Activated CD8-positive, alpha-beta T cell treated with anti-CD3 and anti-CD28 coated beads, Interleukin-2, amount 10 ng/mL, durations not matched to agents 7 days and 5 days (primary cell): ENCODE data around the gene PIGO. TPM values are rescaled to one million over a fixed set of nuclear protein-coding genes. Genes with fewer than 3 reads are reported as not detected.

ENCODE experiments used
- ATAC-seq: fragments of 150-1000 bp; cut with Tn5 transposase; one replicate; pipeline ENCODE4 v1.10.0; 2021; ENCODE audit warnings: moderate library complexity
- CTCF ChIA-PET: fragments of 350-600 bp; sonication (Branson Sonifier 250); formaldehyde crosslinking; loops from one replicate; lab custom pipeline; 2021; ENCODE audit warnings: antibody characterized with exemption; lab: Charles Lee
- POLR2A ChIA-PET: fragments of 350-600 bp; sonication (Branson Sonifier 250); formaldehyde crosslinking; loops from one replicate; lab custom pipeline; 2021; ENCODE audit warnings: antibody characterized with exemption; lab: Charles Lee
- DNase-seq: peaks from one replicate; pipeline ENCODE4 v3.0.0-alpha.2; 2020
- H3K27ac Mint-ChIP-seq: one replicate; pipeline ENCODE4 v1.8.0; 2021; ENCODE audit warnings: mild to moderate bottlenecking, mixed read lengths
- H3K27me3 Mint-ChIP-seq: one replicate; pipeline ENCODE4 v1.8.0; 2021; ENCODE audit warnings: low read depth, mixed read lengths
- H3K36me3 Mint-ChIP-seq: one replicate; pipeline ENCODE4 v1.8.0; 2021; ENCODE audit warnings: low read depth, mixed read lengths
- H3K4me1 Mint-ChIP-seq: one replicate; pipeline ENCODE4 v1.8.0; 2021; ENCODE audit warnings: low read depth, mixed read lengths
- H3K4me3 Mint-ChIP-seq: one replicate; pipeline ENCODE4 v1.8.0; 2021; ENCODE audit warnings: mild to moderate bottlenecking, mixed read lengths
- H3K9me3 Mint-ChIP-seq: one replicate; pipeline ENCODE4 v1.8.0; 2022; ENCODE audit warnings: mixed read lengths; ENCODE audit not compliant: insufficient read depth
- total RNA-seq, 2 experiments: library from RNA; stranded (reverse); gene quantifications; one replicate each; pipeline ENCODE4 v1.2.3, GENCODE V29; 2021

Gene PIGO
- total RNA-seq, 2 experiments from 2014 or later = 22.6 to 23.0 TPM

- ATAC-seq (no peak), DNase-seq (no peak)
- Mint-ChIP-seq H3K27me3 (no peaks in the 10 kb centered on the region), H3K9me3 (no peaks in the 10 kb centered on the region), H3K4me3 (peak overlapping the region; percentile 95), H3K4me1 (peaks cover 28% of the 10 kb centered on the region), H3K27ac (peak overlapping the region; percentile 99), H3K36me3 (peaks cover 41% of the 10 kb centered on the region)
- ChIA-PET CTCF (interaction anchor here (1.0 to 9.3 kb wide), 8 partner anchors 8 to 414 kb away, joined by 3 to 111 read pairs (median 9); partner anchors contain the start of genes PIGO, STOML2 and VCP), POLR2A (interaction anchor here (1.4 to 6.4 kb wide), 7 partner anchors 8 to 35 kb away, joined by 4 to 94 read pairs (median 14); partner anchors contain the start of genes PIGO, STOML2 and VCP)
Observed at GRCh38 chr9:35079041-35079425, 17.4 kb downstream of the PIGO start.

- Mint-ChIP-seq H3K27me3 (no peaks in the 10 kb centered on the region), H3K9me3 (no peaks in the 10 kb centered on the region), H3K4me1 (peaks cover 36% of the 10 kb centered on the region), H3K27ac (peak overlapping the region; percentile 99), H3K4me3 (peak overlapping the region; percentile 95), H3K36me3 (peaks cover 50% of the 10 kb centered on the region)
- CTCF ChIA-PET = interaction anchor here (1.0 to 9.3 kb wide), 2 partner anchors 16 to 39 kb away, joined by 3 to 111 read pairs; partner anchors contain the start of gene PIGO
- ATAC-seq (no peak), DNase-seq (no peak)
- POLR2A ChIA-PET = interaction anchor here (1.5 to 6.4 kb wide), 4 partner anchors 16 to 36 kb away, joined by 5 to 94 read pairs (median 17); partner anchors contain the start of genes PIGO and STOML2
Observed at GRCh38 chr9:35078066-35078465, 18.3 kb downstream of the PIGO start.

- CTCF ChIA-PET = interaction anchor here (9.3 kb wide), 1 partner anchor 18 kb away, joined by 111 read pairs; the partner anchor contains the start of gene PIGO
- H3K27me3 Mint-ChIP-seq = no peaks in the 10 kb centered on the region
- H3K4me1 Mint-ChIP-seq = peaks cover 42% of the 10 kb centered on the region
- POLR2A ChIA-PET = interaction anchor here (1.5 to 6.4 kb wide), 2 partner anchors 17 to 26 kb away, joined by 5 to 94 read pairs; partner anchors contain the start of genes PIGO and STOML2
- H3K4me3 Mint-ChIP-seq = no peak overlapping the region
- peaks cover 58% of the 10 kb centered on the region for H3K36me3 Mint-ChIP-seq
- DNase-seq = no peak
- ATAC-seq = no peak
- no peaks in the 10 kb centered on the region for H3K9me3 Mint-ChIP-seq
- H3K27ac Mint-ChIP-seq = no peak overlapping the region
Observed at GRCh38 chr9:35076848-35077247, 19.5 kb downstream of the PIGO start.

GRCh38 chr9:35075358-35075757, 21.0 kb downstream of the PIGO start:
- POLR2A ChIA-PET = no interaction called here
- no peak for ATAC-seq
- CTCF ChIA-PET = interaction anchor here (9.3 kb wide), 1 partner anchor 19 kb away, joined by 111 read pairs; the partner anchor contains the start of gene PIGO
- Mint-ChIP-seq H3K9me3 (no peaks in the 10 kb centered on the region), H3K27me3 (no peaks in the 10 kb centered on the region), H3K27ac (no peak overlapping the region), H3K36me3 (peaks cover 69% of the 10 kb centered on the region), H3K4me3 (no peak overlapping the region), H3K4me1 (peaks cover 51% of the 10 kb centered on the region)
- DNase-seq = no peak

- POLR2A ChIA-PET = no interaction called here
- Mint-ChIP-seq H3K36me3 (peaks cover 74% of the 10 kb centered on the region), H3K27me3 (no peaks in the 10 kb centered on the region), H3K4me3 (no peak overlapping the region), H3K27ac (no peak overlapping the region), H3K9me3 (no peaks in the 10 kb centered on the region), H3K4me1 (peaks cover 52% of the 10 kb centered on the region)
- CTCF ChIA-PET = interaction anchor here (9.3 kb wide), 1 partner anchor 20 kb away, joined by 111 read pairs; the partner anchor contains the start of gene PIGO
- no peak for ATAC-seq
- DNase-seq = no peak
Observed at GRCh38 chr9:35074791-35075190, 21.6 kb downstream of the PIGO start.

- DNase-seq (no peak), ATAC-seq (no peak)
- Mint-ChIP-seq H3K4me1 (peaks cover 56% of the 10 kb centered on the region), H3K27ac (no peak overlapping the region), H3K4me3 (no peak overlapping the region), H3K9me3 (no peaks in the 10 kb centered on the region), H3K36me3 (peaks cover 77% of the 10 kb centered on the region), H3K27me3 (no peaks in the 10 kb centered on the region)
- POLR2A ChIA-PET = no interaction called here
- CTCF ChIA-PET = no interaction called here
Observed at GRCh38 chr9:35074141-35074540, 22.2 kb downstream of the PIGO start.

GRCh38 chr9:35073279-35073612, 23.1 kb downstream of the PIGO start:
- DNase-seq (no peak), ATAC-seq (no peak)
- CTCF ChIA-PET = no interaction called here

GRCh38 chr9:35072461-35073278, 23.7 kb downstream of the PIGO start, which contains the start of gene VCP:
Gene VCP (minus strand): TSS chr9:35072625. CDS start chr9:35072353, 272 bp downstream.
- H3K27ac Mint-ChIP-seq = peak within 1 kb of the TSS; percentile 96
- peaks cover 57% of the 10 kb centered on the region for H3K4me1 Mint-ChIP-seq
- ATAC-seq = peak; percentile 94
- ChIA-PET CTCF (interaction anchor here (0.7 to 3.2 kb wide), 8 partner anchors 8 to 481 kb away, joined by 3 to 32 read pairs (median 12); partner anchors contain the start of genes FANCG, PIGO and STOML2), POLR2A (interaction anchor here (0.6 to 3.2 kb wide), 16 partner anchors 8 to 410 kb away, joined by 3 to 43 read pairs (median 6); partner anchors contain the start of genes FANCG, PIGO and STOML2)
- H3K27me3 Mint-ChIP-seq = no peaks in the 10 kb centered on the region
- no peaks in the 10 kb centered on the region for H3K9me3 Mint-ChIP-seq
- peak; percentile 98 for DNase-seq
- peak within 1 kb of the TSS; percentile 92 for H3K4me3 Mint-ChIP-seq
- H3K36me3 Mint-ChIP-seq = peaks cover 82% of the 10 kb centered on the region

More at GRCh38 chr9:35073279-35073612, 23.1 kb downstream of the PIGO start:
- POLR2A ChIA-PET = interaction anchor here (0.9 to 2.9 kb wide), 3 partner anchors 20 to 42 kb away, joined by 6 to 43 read pairs (median 10); partner anchors contain the start of gene PIGO
- no peaks in the 10 kb centered on the region for H3K27me3 Mint-ChIP-seq
- H3K4me1 Mint-ChIP-seq = peaks cover 58% of the 10 kb centered on the region
- peaks cover 79% of the 10 kb centered on the region for H3K36me3 Mint-ChIP-seq
- H3K27ac Mint-ChIP-seq = peak overlapping the region; percentile 96
- peak overlapping the region; percentile 92 for H3K4me3 Mint-ChIP-seq
- H3K9me3 Mint-ChIP-seq = no peaks in the 10 kb centered on the region

GRCh38 chr9:35071814-35072460, 24.5 kb downstream of the PIGO start:
- Mint-ChIP-seq H3K4me3 (peak overlapping the region; percentile 92), H3K4me1 (peaks cover 54% of the 10 kb centered on the region), H3K27ac (peak overlapping the region; percentile 96), H3K27me3 (no peaks in the 10 kb centered on the region), H3K36me3 (peaks cover 84% of the 10 kb centered on the region), H3K9me3 (no peaks in the 10 kb centered on the region)
- POLR2A ChIA-PET = interaction anchor here (0.5 to 3.2 kb wide), 19 partner anchors 9 to 762 kb away, joined by 3 to 43 read pairs (median 5); partner anchors contain the start of genes ATOSB, FANCG, PIGO and STOML2
- peak; percentile 76 for DNase-seq
- CTCF ChIA-PET = interaction anchor here (0.7 to 3.2 kb wide), 11 partner anchors 9 to 481 kb away, joined by 3 to 32 read pairs (median 6); partner anchors contain the start of genes FANCG, PIGO and STOML2
- peak; percentile 66 for ATAC-seq

- H3K27me3 Mint-ChIP-seq = no peaks in the 10 kb centered on the region
- ATAC-seq (no peak), DNase-seq (no peak)
- H3K27ac Mint-ChIP-seq = peak overlapping the region; percentile 96
- peaks cover 84% of the 10 kb centered on the region for H3K36me3 Mint-ChIP-seq
- POLR2A ChIA-PET = interaction anchor here (0.5 to 3.2 kb wide), 16 partner anchors 9 to 763 kb away, joined by 3 to 43 read pairs (median 6); partner anchors contain the start of genes ATOSB, FANCG, PIGO and STOML2
- H3K9me3 Mint-ChIP-seq = no peaks in the 10 kb centered on the region
- peaks cover 52% of the 10 kb centered on the region for H3K4me1 Mint-ChIP-seq
- CTCF ChIA-PET = interaction anchor here (0.6 to 3.2 kb wide), 9 partner anchors 9 to 312 kb away, joined by 3 to 32 read pairs (median 9); partner anchors contain the start of genes FANCG, PIGO and STOML2
- H3K4me3 Mint-ChIP-seq = peak overlapping the region; percentile 92
Observed at GRCh38 chr9:35070823-35071813, 25.3 kb downstream of the PIGO start.
